PC-9 (cell line): ENCODE measurements around the gene ADAMTS12. TPM values are rescaled to one million over a fixed set of nuclear protein-coding genes. Genes with fewer than 3 reads are reported as not detected.

Experiments used
- BruUV-seq: library from RNA; stranded (reverse); fragments of 400-500 nt; replicated peaks from 2 replicates; lab custom pipeline; 2021; lab: Mats Ljungman, UMichigan
- CTCF ChIA-PET: fragments of 300-600 bp; sonication (Branson Sonifier 250); formaldehyde crosslinking; loops from one replicate; lab custom pipeline; 2022; ENCODE audit warnings: antibody characterized with exemption; lab: Charles Lee
- POLR2A ChIA-PET: fragments of 300-600 bp; sonication (Branson Sonifier 250); formaldehyde crosslinking; loops from one replicate; lab custom pipeline; 2022; ENCODE audit warnings: antibody characterized with exemption; ENCODE audit not compliant: unreplicated experiment; lab: Charles Lee
- DNase-seq, 2 experiments: peaks; one replicate each; pipeline versions ENCODE4 v3.0.0 to v3.0.0-alpha.2; 2015 to 2022; ENCODE audit warnings: mixed read lengths in 1 of 2
- H2AFZ ChIP-seq: fragments of 200-600 bp; sonication (generic); 2 replicates; pipeline ENCODE4 v1.8.1; 2017; ENCODE audit warnings: antibody characterized with exemption
- H3F3A ChIP-seq: fragments of 200-600 bp; sonication (generic); 2 replicates; pipeline ENCODE4 v1.8.1; 2017; ENCODE audit warnings: antibody characterized with exemption, mild to moderate bottlenecking, low read depth; ENCODE audit not compliant: insufficient read depth
- H3K27ac ChIP-seq: fragments of 200-600 bp; sonication (generic); 2 replicates; pipeline ENCODE4 v1.6.1; 2016; ENCODE audit warnings: mixed run types
- H3K27me3 ChIP-seq: fragments of 200-600 bp; sonication (generic); 2 replicates; pipeline ENCODE4 v1.6.1; 2016; ENCODE audit warnings: low read depth, mixed run types; ENCODE audit not compliant: insufficient read depth
- H3K36me3 ChIP-seq: fragments of 200-600 bp; sonication (generic); 2 replicates; pipeline ENCODE4 v1.6.1; 2016; ENCODE audit warnings: low read depth, mixed run types
- H3K4me1 ChIP-seq: fragments of 200-600 bp; sonication (generic); replicated peaks from 2 replicates; pipeline ENCODE4 v1.6.1; 2016; ENCODE audit warnings: mixed run types; ENCODE audit not compliant: insufficient read depth
- H3K4me2 ChIP-seq: fragments of 200-600 bp; sonication (generic); 2 replicates; pipeline ENCODE4 v1.6.1; 2017; ENCODE audit warnings: mixed run types
- H3K4me3 ChIP-seq: fragments of 200-600 bp; sonication (generic); 2 replicates; pipeline ENCODE4 v1.6.1; 2016; ENCODE audit warnings: mixed run types
- H3K79me2 ChIP-seq: fragments of 200-600 bp; sonication (generic); 2 replicates; pipeline ENCODE4 v1.6.1; 2017; ENCODE audit warnings: low read depth, mixed run types
- H3K9me2 ChIP-seq: fragments of 200-600 bp; sonication (generic); 2 replicates; pipeline ENCODE4 v1.8.1; 2017; ENCODE audit warnings: mild to moderate bottlenecking; ENCODE audit not compliant: insufficient read depth
- H3K9me3 ChIP-seq: fragments of 200-600 bp; sonication (generic); 2 replicates; pipeline ENCODE4 v1.8.1; 2016; ENCODE audit warnings: low read depth; ENCODE audit not compliant: insufficient read depth
- H4K20me1 ChIP-seq: fragments of 200-600 bp; sonication (generic); 2 replicates; pipeline ENCODE4 v1.8.1; 2017; ENCODE audit not compliant: insufficient read depth
- EZH2 ChIP-seq: fragments of 200-600 bp; sonication (generic); IDR thresholded peaks from 2 replicates; pipeline ENCODE4 v1.8.0; 2017; ENCODE audit warnings: antibody characterized with exemption, low read depth
- intact Hi-C: fragments of 100-400 bp; cut with micrococcal nuclease; formaldehyde crosslinking; loops from one replicate; pipeline ENCODE4 v1.10.0; 2022; ENCODE audit not compliant: unreplicated experiment
- total RNA-seq: library from RNA; stranded (reverse); gene quantifications from 2 replicates; pipeline ENCODE4 v1.2.3, GENCODE V29; 2021
- TF ChIP-seq, protein P1 (sequence below): fragments of 200-600 bp; sonication (generic); conservative IDR thresholded peaks from 2 replicates; pipeline ENCODE4 v1.6.1; 2017; ENCODE audit warnings: mixed run types, antibody characterized with exemption, mild to moderate bottlenecking, moderate library complexity

The ADAMTS12 gene
- total RNA-seq, 1 experiment from 2014 or later = 103 TPM

GRCh38 chr5:33635582-33635981 lies 256.2 kb downstream of the ADAMTS12 start:
- Histone ChIP-seq H3F3A (no peaks in the 10 kb centered on the region), H2AFZ (no peak overlapping the region), H3K4me2 (no peak overlapping the region), H4K20me1 (no peaks in the 10 kb centered on the region), H3K9me3 (no peaks in the 10 kb centered on the region), H3K79me2 (no peaks in the 10 kb centered on the region), H3K9me2 (no peaks in the 10 kb centered on the region), H3K36me3 (peaks cover 45% of the 10 kb centered on the region; the same call in 1 of the 2 replicates), H3K4me1 (no peaks in the 10 kb centered on the region), H3K4me3 (no peak overlapping the region), H3K27me3 (no peaks in the 10 kb centered on the region), H3K27ac (no peak overlapping the region)
- POLR2A ChIA-PET = no interaction called here
- no TSS peak for BruUV-seq
- intact Hi-C loops = no loop called here
- peak in 1 of 2 experiments; percentile 23 for DNase-seq
- TF ChIP-seq EZH2 = no peak
- TF ChIP-seq, protein P1, sequence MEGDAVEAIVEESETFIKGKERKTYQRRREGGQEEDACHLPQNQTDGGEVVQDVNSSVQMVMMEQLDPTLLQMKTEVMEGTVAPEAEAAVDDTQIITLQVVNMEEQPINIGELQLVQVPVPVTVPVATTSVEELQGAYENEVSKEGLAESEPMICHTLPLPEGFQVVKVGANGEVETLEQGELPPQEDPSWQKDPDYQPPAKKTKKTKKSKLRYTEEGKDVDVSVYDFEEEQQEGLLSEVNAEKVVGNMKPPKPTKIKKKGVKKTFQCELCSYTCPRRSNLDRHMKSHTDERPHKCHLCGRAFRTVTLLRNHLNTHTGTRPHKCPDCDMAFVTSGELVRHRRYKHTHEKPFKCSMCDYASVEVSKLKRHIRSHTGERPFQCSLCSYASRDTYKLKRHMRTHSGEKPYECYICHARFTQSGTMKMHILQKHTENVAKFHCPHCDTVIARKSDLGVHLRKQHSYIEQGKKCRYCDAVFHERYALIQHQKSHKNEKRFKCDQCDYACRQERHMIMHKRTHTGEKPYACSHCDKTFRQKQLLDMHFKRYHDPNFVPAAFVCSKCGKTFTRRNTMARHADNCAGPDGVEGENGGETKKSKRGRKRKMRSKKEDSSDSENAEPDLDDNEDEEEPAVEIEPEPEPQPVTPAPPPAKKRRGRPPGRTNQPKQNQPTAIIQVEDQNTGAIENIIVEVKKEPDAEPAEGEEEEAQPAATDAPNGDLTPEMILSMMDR = no peak
- CTCF ChIA-PET = interaction anchor here (0.9 kb wide), 1 partner anchor 299 kb away, joined by 3 read pairs; no protein-coding TSS in a partner anchor

- no TSS peak for BruUV-seq
- H3K4me3 ChIP-seq = no peak overlapping the region
- H3K4me1 ChIP-seq = no peaks in the 10 kb centered on the region
- no peak overlapping the region for H3K4me2 ChIP-seq
- no peaks in the 10 kb centered on the region for H3K9me3 ChIP-seq
- H3K27ac ChIP-seq = no peak overlapping the region
- peak in 1 of 2 experiments; percentile 24 for DNase-seq
- no peaks in the 10 kb centered on the region; the same call in 1 of the 2 replicates for H3F3A ChIP-seq
- ChIA-PET POLR2A (no interaction called here), CTCF (no interaction called here)
- intact Hi-C loops = no loop called here
- no peak for TF ChIP-seq EZH2
- TF ChIP-seq, protein P1 = no peak
- H2AFZ ChIP-seq = no peak overlapping the region
- no peaks in the 10 kb centered on the region for H3K9me2 ChIP-seq
- H3K79me2 ChIP-seq = no peaks in the 10 kb centered on the region
- H3K36me3 ChIP-seq = peaks cover 50% of the 10 kb centered on the region
- H3K27me3 ChIP-seq = no peaks in the 10 kb centered on the region
- H4K20me1 ChIP-seq = no peaks in the 10 kb centered on the region
Measured at GRCh38 chr5:33633699-33634098, 258.1 kb downstream of the ADAMTS12 start.

GRCh38 chr5:33631786-33632185 lies 260.0 kb downstream of the ADAMTS12 start:
- intact Hi-C loops = no loop called here
- no TSS peak for BruUV-seq
- no peaks in the 10 kb centered on the region for H3K4me1 ChIP-seq
- H4K20me1 ChIP-seq = no peaks in the 10 kb centered on the region
- peak in 1 of 2 experiments; percentile 25 for DNase-seq
- POLR2A ChIA-PET = interaction anchor here (0.7 kb wide), 2 partner anchors 18 to 24 kb away, joined by 3 to 5 read pairs; no protein-coding TSS in a partner anchor
- TF ChIP-seq, protein P1 = no peak
- TF ChIP-seq EZH2 = no peak
- CTCF ChIA-PET = no interaction called here
- no peak overlapping the region for H3K4me2 ChIP-seq
- no peak overlapping the region for H3K27ac ChIP-seq
- no peaks in the 10 kb centered on the region for H3K27me3 ChIP-seq
- H2AFZ ChIP-seq = no peak overlapping the region
- H3K79me2 ChIP-seq = no peaks in the 10 kb centered on the region
- no peaks in the 10 kb centered on the region; the same call in 1 of the 2 replicates for H3F3A ChIP-seq
- no peak overlapping the region for H3K4me3 ChIP-seq
- H3K9me3 ChIP-seq = no peaks in the 10 kb centered on the region
- H3K9me2 ChIP-seq = no peaks in the 10 kb centered on the region
- H3K36me3 ChIP-seq = peaks cover 37% of the 10 kb centered on the region
